ENCODE data around the gene REV1.
A peak's percentile ranks its signal among the peaks of the same experiment; 100 is the strongest.

REV1 gene

GRCh38 chr2:99448556-99448955 is 41.3 kb downstream of the REV1 start:
- peak; percentile 56 for DNase-seq (ENCODE audit: low read depth)

DNA sequence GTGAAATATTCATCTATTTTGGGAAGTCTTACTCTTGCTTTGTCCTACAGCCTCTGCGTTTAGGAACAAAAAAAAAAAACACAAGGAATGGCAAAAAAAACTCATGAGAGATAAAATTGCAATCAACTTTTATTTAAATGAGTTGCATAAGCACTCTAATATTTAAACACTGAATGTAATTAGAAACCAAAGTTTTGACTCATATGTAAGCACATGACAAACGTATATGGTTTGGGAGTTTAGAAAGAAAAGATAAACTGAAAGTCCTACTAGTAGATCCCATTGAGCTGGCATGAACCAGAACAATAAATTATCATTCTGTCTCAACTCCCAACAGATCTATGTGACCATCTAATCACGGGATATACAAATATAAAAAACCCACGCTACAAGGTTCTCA is 44.8 kb downstream of the REV1 start:
- no peak for DNase-seq (ENCODE audit: low read depth)

DNA sequence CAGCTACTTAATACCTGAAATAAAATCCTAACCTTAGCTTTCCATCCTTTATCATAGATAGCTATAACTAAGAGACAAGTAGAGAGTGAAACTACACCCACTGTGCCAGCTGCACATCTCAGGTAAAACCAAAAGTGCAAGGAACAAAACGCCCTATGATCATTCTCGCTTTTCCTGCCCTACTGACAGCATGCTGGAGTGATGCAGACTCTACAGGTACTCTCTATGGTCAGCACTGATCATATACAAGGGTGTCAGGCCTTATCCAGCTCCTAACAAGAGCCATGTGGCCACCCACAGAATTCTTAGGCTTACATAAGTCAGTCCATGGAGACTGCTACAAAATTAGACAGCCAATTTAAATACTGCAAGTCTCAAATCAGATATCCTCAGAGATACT is 45.6 kb downstream of the REV1 start:
- no peak for DNase-seq (ENCODE audit: low read depth)

GRCh38 chr2:99442837-99443236 is 47.0 kb downstream of the REV1 start:
- DNase-seq (ENCODE audit: low read depth), result no peak

GRCh38 chr2:99439971-99440505 is 49.8 kb downstream of the REV1 start:
- DNase-seq (ENCODE audit: low read depth), result no peak

GRCh38 chr2:99436874-99437273 is 52.9 kb downstream of the REV1 start:
- no peak for DNase-seq (ENCODE audit: low read depth)

- no peak for DNase-seq (ENCODE audit: low read depth)
These were observed 56.5 kb downstream of the REV1 start for GRCh38 chr2:99433340-99433739.

DNA sequence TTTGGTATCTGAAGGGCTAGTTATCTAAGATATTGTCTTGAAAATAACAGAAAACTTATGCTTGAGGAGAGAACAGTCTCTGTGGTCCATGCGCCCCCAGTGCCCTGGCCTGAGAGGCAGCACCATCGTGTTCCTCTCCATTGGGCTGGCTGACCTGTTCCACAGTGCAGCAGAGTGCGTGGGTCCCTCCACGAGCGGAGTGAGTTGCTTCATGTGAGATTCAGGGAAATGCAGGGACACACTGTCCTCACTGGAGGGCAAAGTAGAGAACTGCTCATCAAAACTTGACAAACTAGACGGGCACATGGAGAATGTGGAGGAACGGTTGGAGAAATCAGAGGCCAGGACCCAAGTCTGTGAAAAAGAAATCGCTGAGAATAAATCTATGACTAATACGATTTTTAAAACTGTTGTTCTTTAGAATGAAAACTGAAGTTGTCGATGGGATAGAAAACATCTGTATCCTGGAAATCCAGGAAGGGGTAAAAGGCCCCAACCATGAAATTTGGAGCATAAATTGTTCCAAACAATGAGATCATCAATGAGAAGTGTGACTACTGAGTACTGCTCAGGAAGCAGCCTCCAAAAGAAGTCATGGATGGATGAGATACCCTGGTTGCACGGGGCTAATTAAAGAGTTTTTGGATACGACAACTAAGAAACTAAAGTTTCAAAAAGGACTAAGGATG is 58.1 kb downstream of the REV1 start:
- DNase-seq (ENCODE audit: low read depth), result no peak

DNA sequence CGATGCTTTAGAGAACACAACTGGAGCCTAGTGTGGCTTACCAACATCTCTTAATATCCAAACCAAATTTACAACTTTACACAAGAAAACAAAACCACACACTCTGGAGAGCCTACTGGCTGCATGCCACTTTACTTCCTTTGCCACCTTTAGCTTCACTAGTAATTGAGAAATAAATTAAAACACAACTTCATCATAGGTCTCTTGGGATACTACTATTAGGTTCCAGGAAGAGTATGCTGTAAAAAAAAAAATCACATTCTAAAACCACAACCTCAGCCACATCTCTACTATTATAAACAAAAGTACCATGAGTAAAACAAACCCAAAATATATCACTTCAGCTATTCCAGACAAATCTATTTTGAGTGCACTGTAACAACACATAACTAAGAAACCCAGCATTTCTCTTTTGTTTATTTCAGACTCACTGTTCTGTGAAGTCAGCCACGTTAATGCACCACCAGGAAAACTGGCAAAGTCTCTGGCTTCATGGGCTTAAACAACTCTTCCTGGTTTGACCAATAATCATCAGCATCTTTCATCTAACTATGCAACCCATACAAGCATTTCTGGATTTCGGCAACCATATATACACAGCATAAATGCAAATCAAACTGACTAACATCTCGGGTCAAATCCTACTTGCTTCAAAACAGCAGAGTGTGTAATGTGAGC is 59.1 kb downstream of the REV1 start:
- DNase-seq (ENCODE audit: low read depth), result peak; percentile 82

GRCh38 chr2:99425022-99425421 is 64.8 kb downstream of the REV1 start:
- peak; percentile 64 for DNase-seq (ENCODE audit: low read depth)

- no peak for DNase-seq (ENCODE audit: low read depth)
These were observed 65.4 kb downstream of the REV1 start for GRCh38 chr2:99424371-99424770.

GRCh38 chr2:99422599-99422998 is 67.2 kb downstream of the REV1 start:
- DNase-seq (ENCODE audit: low read depth), result no peak

DNA sequence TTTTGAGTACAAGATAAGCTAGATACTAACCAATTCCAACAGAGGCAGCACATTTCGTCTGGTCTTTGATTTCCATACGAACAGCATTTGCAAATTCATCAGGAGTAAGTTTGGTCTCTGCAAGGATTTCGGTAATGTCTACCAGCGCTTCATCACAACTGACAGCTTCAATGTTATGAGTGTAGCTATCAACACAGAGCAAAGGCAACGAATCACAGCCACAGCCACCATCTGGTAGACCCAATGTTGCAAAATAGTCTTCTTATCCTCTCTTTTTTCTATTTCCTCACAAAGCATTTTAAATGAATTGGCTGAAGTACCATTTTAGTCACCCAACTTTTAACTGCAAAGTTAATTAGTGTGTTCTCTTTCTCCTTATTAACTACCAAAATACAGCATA is 68.3 kb downstream of the REV1 start:
- DNase-seq (ENCODE audit: low read depth), result peak; percentile 50

- peak; percentile 56 for DNase-seq (ENCODE audit: low read depth)
These were observed 69.0 kb downstream of the REV1 start for GRCh38 chr2:99420751-99421299.

DNA sequence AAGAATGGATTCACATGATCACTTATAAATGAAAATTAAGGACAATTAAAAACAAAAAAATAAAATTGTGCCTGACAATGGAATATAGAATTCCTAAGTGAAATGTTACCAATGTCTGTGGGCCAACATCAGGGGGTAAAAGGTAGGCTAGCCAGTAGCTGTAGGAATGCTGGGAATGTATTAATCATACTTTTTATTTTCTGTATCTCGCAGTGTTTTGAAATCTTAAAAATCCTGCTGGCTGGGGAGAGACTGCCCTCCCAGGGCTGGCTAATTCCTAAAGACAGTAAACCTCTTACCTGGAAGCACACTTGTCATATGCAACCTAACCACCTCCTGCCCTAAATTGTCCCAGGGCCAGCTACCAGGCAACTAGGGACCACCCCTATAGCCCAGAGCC is 69.8 kb downstream of the REV1 start:
- DNase-seq (ENCODE audit: low read depth), result peak; percentile 51

- no peak for DNase-seq (ENCODE audit: low read depth)
These were observed 72.4 kb downstream of the REV1 start for GRCh38 chr2:99417396-99417795.

DNA sequence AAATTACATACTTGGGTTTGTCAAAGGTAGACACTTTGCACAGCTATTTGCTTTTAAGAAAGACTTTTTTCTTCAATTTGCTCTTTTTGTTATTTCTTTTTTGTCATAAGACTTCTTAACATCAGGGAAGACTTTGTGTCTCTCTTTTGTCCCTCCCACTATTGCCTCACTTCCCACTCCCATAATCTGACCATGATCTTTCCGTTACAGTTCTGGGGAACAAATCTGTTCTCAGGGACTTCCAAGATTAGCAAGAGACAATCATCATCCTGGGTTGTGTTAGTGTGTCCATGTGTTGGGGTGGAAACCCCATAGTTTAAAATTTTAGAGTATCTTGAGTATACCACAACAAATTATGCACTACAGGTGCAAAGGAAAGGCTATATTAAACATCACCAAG is 75.3 kb downstream of the REV1 start:
- no peak for DNase-seq (ENCODE audit: low read depth)

- no peak for DNase-seq (ENCODE audit: low read depth)
These were observed 79.5 kb downstream of the REV1 start for GRCh38 chr2:99410276-99410675.

DNA sequence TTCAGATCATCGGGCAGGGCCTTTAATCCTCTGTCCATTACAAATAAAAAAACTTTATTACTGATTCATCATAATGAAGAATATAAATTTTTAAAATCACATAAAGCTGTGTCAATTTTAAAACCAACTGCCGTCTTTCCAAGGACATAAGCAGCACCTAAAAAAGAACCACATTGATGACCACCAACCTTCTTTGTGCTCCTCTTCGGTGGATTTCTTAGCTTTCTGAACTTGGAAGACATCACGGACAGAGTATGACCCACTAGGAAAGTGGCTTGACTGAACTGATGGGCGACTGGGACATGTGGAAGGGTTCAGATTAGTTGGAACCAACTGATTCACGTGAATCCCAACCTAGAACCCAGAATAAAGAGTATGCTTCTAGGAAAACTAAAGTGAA is 83.7 kb downstream of the REV1 start:
- DNase-seq (ENCODE audit: low read depth), result no peak

DNA sequence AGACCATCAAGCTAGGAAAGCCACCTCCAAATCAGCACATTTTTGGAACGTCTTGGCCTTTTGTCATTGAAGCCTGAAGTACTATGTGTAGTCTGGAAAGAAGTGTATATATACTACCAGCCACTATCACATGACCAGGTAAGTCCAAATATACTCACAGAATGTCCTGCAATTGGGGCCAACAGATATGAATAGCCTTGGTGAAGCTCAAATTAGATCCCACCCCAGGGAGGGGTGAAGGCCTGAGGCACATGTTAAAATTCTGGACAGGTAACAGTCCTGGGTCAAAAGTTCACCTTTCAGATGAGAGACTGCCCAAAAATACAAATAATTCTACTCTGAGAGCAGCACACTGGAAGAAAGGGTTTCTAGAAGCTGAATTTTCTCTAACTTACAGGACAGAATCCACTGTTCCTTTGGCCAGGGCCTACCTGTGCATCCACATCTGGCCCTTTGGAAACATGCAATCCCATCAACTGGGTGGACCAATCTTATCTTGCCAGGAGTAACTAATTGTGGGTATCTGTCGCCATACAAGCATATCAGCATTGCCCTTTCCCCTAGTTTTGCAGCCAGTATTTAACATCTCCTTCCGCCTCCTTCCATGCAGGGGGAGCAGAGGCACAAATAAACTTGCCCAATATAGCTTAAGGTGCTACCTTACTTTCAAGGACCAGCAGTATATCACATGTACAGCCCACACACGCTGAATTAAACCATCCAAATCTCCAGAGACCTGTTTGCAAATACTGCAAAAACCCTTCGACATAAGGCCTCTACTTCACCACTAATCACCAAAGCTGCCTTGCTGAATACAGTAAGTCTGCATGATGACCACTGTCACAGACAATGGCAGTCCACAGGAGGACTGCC is 84.8 kb downstream of the REV1 start:
- DNase-seq (ENCODE audit: low read depth), result no peak

- DNase-seq (ENCODE audit: low read depth), result no peak
These were observed 85.6 kb downstream of the REV1 start for GRCh38 chr2:99404039-99404796.

- no peak for DNase-seq (ENCODE audit: low read depth)
These were observed 86.3 kb downstream of the REV1 start for GRCh38 chr2:99403524-99403923.
